ENCODE results near the gene UBE2F.

The UBE2F gene

GRCh38 chr2:237966565-237967462 lies at the start of gene UBE2F:
Gene UBE2F (plus strand): TSS chr2:237967014. CDS start chr2:237973108, 6,094 bp downstream.
- DNase-seq: peak; percentile 97

GRCh38 chr2:237917696-237918374 lies 49.0 kb upstream of the UBE2F start:
- no peak for DNase-seq

GRCh38 chr2:237919593-237919992 lies 47.2 kb upstream of the UBE2F start:
- no peak for DNase-seq

GRCh38 chr2:237920673-237921072 lies 46.1 kb upstream of the UBE2F start:
- DNase-seq: no peak

GRCh38 chr2:237921967-237922492 lies 44.8 kb upstream of the UBE2F start:
- DNase-seq: no peak

- no peak for DNase-seq
Observed at GRCh38 chr2:237922641-237923361, 44.0 kb upstream of the UBE2F start.

- DNase-seq: peak; percentile 77
Observed at GRCh38 chr2:237923481-237924163, 43.2 kb upstream of the UBE2F start.

- no peak for DNase-seq
Observed at GRCh38 chr2:237924164-237924534, 42.7 kb upstream of the UBE2F start.

GRCh38 chr2:237927135-237927534 lies 39.7 kb upstream of the UBE2F start:
- no peak for DNase-seq

GRCh38 chr2:237927986-237928385 lies 38.8 kb upstream of the UBE2F start:
- no peak for DNase-seq

GRCh38 chr2:237929979-237930378 lies 36.8 kb upstream of the UBE2F start:
- no peak for DNase-seq

- DNase-seq: no peak
Observed at GRCh38 chr2:237931205-237931721, 35.6 kb upstream of the UBE2F start.

- no peak for DNase-seq
Observed at GRCh38 chr2:237932731-237933131, 34.1 kb upstream of the UBE2F start.

GRCh38 chr2:237934186-237934585 lies 32.6 kb upstream of the UBE2F start:
- DNase-seq: no peak

- no peak for DNase-seq
Observed at GRCh38 chr2:237935740-237936452, 30.9 kb upstream of the UBE2F start.

- DNase-seq: no peak
Observed at GRCh38 chr2:237939251-237939650, 27.6 kb upstream of the UBE2F start.

GRCh38 chr2:237940828-237941227 lies 26.0 kb upstream of the UBE2F start:
- no peak for DNase-seq

GRCh38 chr2:237941239-237941638 lies 25.6 kb upstream of the UBE2F start:
- DNase-seq: no peak

GRCh38 chr2:237942513-237942899 lies 24.3 kb upstream of the UBE2F start:
- peak; percentile 1 for DNase-seq

GRCh38 chr2:237943395-237944094 lies 23.3 kb upstream of the UBE2F start:
- no peak for DNase-seq

- no peak for DNase-seq
Observed at GRCh38 chr2:237944302-237944701, 22.5 kb upstream of the UBE2F start.

Data from CD4-positive, alpha-beta T cell treated with Interleukin-17A for 1 hour (primary cell).